Lower leg skin (tissue), 3 donors: Measurements from ENCODE around the gene GLS.

Experiments
- POLR2A ChIP-seq, 2 donors: fragments of 450-650 bp; IDR thresholded peaks; one replicate each; pipeline ENCODE4 v1.6.1; 2016 to 2017; ENCODE audit warnings: antibody characterized with exemption in 2 of 2, mild to moderate bottlenecking in 1 of 2, moderate library complexity in 1 of 2
- TF ChIP-seq, protein P1 (sequence below), 3 donors: fragments of 450-650 bp; IDR thresholded peaks; one replicate each; pipeline ENCODE4 v1.5.1; 2016; ENCODE audit warnings: antibody characterized with exemption in 3 of 3, mild to moderate bottlenecking in 3 of 3, moderate library complexity in 2 of 3

DNA sequence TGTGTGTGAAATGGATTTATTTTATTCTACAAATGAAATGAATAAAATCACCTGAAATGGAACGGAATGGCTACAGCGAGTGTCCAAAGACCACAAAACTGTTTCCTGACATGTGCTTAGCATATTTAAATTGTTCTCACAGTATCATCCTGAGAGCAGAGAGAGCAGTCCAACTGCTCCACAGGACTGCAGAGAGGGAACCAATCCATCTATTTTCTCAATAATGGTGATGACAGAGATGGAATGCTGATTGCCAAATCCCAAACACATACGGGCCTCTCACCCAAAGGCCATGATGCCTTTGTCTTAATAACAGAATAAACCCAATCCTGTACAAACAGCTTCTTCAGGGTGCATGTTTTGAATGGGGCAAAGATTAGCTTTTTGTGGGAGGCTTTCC, 92.2 kb downstream of the GLS start:
- TF ChIP-seq POLR2A (IDR thresholded peaks at IDR 0.05): no peak
- TF ChIP-seq, protein P1, sequence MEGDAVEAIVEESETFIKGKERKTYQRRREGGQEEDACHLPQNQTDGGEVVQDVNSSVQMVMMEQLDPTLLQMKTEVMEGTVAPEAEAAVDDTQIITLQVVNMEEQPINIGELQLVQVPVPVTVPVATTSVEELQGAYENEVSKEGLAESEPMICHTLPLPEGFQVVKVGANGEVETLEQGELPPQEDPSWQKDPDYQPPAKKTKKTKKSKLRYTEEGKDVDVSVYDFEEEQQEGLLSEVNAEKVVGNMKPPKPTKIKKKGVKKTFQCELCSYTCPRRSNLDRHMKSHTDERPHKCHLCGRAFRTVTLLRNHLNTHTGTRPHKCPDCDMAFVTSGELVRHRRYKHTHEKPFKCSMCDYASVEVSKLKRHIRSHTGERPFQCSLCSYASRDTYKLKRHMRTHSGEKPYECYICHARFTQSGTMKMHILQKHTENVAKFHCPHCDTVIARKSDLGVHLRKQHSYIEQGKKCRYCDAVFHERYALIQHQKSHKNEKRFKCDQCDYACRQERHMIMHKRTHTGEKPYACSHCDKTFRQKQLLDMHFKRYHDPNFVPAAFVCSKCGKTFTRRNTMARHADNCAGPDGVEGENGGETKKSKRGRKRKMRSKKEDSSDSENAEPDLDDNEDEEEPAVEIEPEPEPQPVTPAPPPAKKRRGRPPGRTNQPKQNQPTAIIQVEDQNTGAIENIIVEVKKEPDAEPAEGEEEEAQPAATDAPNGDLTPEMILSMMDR (IDR thresholded peaks at IDR 0.05): no peak
